Left lung (tissue), 10 donors: ENCODE results near the gene RPTOR. TPM values are rescaled to one million over a fixed set of nuclear protein-coding genes. Genes with fewer than 3 reads are reported as not detected.

Experiments used
- ATAC-seq: fragments of 200-7000 bp; cut with Tn5 transposase; one replicate; pipeline ENCODE4 v1.9.1; 2020; ENCODE audit warnings: moderate library complexity
- DNase-seq, 4 donors: peaks; one replicate each; pipeline ENCODE4 v3.0.0-alpha.2; 2013 to 2020
- H3K27ac ChIP-seq, 2 donors: fragments of 200-600 bp; sonication (generic) in 1 of 2; one replicate each; pipeline versions ENCODE4 v1.5.0 to v1.8.0; 2020 to 2021
- H3K27me3 ChIP-seq, 2 donors: fragments of 200-600 bp; sonication (generic) in 1 of 2; one replicate each; pipeline versions ENCODE4 v1.5.0 to v1.8.0; 2020 to 2021
- H3K36me3 ChIP-seq, 2 donors: fragments of 200-600 bp; sonication (generic) in 1 of 2; one replicate each; pipeline versions ENCODE4 v1.5.0 to v1.8.0; 2020 to 2021
- H3K4me1 ChIP-seq, 2 donors: fragments of 200-600 bp; one replicate each; pipeline ENCODE4 v1.8.0; 2021
- H3K4me3 ChIP-seq, 2 donors: fragments of 200-600 bp; sonication (generic) in 1 of 2; one replicate each; pipeline versions ENCODE4 v1.5.0 to v1.8.0; 2020 to 2021; ENCODE audit warnings: mild to moderate bottlenecking in 1 of 2
- H3K9me3 ChIP-seq, 2 donors: fragments of 200-600 bp; sonication (generic) in 1 of 2; one replicate each; pipeline versions ENCODE4 v1.5.0 to v1.8.0; 2020 to 2021
- intact Hi-C, 2 donors: fragments of 100-400 bp; cut with DNase I; formaldehyde crosslinking; loops; one replicate each; pipeline versions ENCODE4 v1.11.2 to v1.14.2; 2022
- polyA plus RNA-seq, 6 donors: library from polyadenylated mRNA; unstranded; fragments of 120-200 nt; gene quantifications; one replicate each; pipeline ENCODE4 v1.2.1, GENCODE V29; 2013; ENCODE audit not compliant: insufficient read length in 6 of 6
- total RNA-seq, 2 donors: library from RNA; stranded (reverse); fragmentation: NEBNext Ultra II Directional; extraction: Animal tissue kit (Norgen Biotek cat#: 25700); gene quantifications; one replicate each; pipeline ENCODE4 v1.2.1, GENCODE V29; 2021
- TF ChIP-seq, protein P1 (sequence below), 2 donors: fragments of 200-600 bp; sonication (generic) in 1 of 2; IDR thresholded peaks; one replicate each; pipeline versions ENCODE4 v1.5.0 to v1.8.0; 2021; ENCODE audit warnings: antibody characterized with exemption in 2 of 2
- donor health status: DM: no; HTN: yes; CAD: no.
- donor health status: DM: no; HTN: no; CAD: no.

Gene RPTOR
- total and polyA plus RNA-seq, 8 donors = 14.2 to 39.2 (median 20.7) TPM

DNA sequence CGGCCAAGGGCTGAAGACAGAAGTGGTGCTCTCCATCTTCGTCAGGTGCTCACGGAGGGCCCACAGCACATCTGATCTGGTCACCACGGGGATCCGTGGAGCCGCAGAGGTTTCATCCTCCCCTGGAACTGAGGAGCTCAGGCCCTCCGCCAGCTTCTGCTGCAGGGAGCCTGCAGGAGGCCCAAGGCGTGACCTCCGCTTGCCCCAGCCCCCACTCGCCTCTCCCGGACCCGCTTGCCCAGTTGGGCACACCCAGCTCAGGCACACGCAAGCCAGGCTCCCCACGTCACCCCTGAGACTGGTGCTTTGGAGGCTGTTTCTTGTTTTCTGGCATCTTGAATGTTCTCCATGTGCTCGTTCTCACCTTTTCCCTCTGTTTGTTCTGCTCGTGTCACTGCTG is 407.7 kb downstream of the RPTOR start:
- TF ChIP-seq, protein P1, sequence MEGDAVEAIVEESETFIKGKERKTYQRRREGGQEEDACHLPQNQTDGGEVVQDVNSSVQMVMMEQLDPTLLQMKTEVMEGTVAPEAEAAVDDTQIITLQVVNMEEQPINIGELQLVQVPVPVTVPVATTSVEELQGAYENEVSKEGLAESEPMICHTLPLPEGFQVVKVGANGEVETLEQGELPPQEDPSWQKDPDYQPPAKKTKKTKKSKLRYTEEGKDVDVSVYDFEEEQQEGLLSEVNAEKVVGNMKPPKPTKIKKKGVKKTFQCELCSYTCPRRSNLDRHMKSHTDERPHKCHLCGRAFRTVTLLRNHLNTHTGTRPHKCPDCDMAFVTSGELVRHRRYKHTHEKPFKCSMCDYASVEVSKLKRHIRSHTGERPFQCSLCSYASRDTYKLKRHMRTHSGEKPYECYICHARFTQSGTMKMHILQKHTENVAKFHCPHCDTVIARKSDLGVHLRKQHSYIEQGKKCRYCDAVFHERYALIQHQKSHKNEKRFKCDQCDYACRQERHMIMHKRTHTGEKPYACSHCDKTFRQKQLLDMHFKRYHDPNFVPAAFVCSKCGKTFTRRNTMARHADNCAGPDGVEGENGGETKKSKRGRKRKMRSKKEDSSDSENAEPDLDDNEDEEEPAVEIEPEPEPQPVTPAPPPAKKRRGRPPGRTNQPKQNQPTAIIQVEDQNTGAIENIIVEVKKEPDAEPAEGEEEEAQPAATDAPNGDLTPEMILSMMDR (IDR thresholded peaks at IDR 0.05) = no peak
- Histone ChIP-seq H3K27me3 (no peaks in the 10 kb centered on the region), H3K9me3 (no peaks in the 10 kb centered on the region), H3K27ac (no peak overlapping the region), H3K36me3 (peaks cover 0 to 52% of the 10 kb centered on the region in 2 donors), H3K4me3 (no peak overlapping the region), H3K4me1 (no peaks in the 10 kb centered on the region)
- DNase-seq (no peak), ATAC-seq (no peak)
- intact Hi-C loops = no loop called here

DNA sequence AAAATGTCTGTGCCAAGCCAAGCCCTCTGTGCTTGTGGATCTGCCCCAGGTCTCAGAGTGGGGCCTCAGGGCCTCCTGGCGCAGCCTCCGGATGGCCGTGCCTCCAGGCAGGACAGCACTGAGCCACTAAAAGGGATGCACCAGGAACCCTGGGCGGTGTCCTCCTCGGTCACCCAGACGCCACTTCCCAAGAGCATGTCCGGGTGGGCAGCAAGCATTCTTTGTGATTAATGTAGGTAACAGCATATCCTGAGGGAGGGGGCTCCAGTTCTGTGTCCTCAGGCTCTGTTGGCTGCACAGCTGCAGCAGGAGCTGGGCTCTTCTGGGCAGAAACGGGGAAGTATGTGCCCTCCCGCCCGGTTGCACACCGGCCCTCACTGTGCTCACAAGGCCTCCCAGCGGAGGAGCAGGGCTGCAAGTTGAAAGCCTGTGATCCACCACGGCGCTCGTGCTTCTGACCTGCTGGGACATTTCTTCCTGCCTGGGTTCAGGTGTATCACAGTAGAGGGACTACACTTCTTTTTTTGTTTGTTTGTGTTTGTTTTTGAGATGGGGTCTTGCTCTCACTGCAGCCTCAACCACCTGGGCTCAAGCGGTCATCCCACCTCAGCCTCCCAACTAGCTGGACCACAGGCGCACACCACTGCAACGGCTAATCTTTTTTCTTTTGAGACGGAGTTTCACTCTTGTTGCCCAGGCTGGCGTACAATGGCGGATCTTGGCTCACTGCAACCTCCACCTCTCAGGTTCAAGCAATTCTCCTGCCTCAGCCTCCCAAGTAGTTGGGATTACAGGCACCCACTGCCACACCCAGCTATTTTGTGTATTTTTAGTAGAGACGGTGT is 409.1 kb downstream of the RPTOR start:
- no peaks in the 10 kb centered on the region for H3K4me1 ChIP-seq
- ATAC-seq (no peak), DNase-seq (no peak)
- no peaks in the 10 kb centered on the region for H3K9me3 ChIP-seq
- intact Hi-C loops = no loop called here
- H3K36me3 ChIP-seq = peaks cover 0 to 42% of the 10 kb centered on the region in 2 donors
- TF ChIP-seq, protein P1 (IDR thresholded peaks at IDR 0.05) = no peak
- no peak overlapping the region for H3K4me3 ChIP-seq
- H3K27me3 ChIP-seq = no peaks in the 10 kb centered on the region
- H3K27ac ChIP-seq = no peak overlapping the region

DNA sequence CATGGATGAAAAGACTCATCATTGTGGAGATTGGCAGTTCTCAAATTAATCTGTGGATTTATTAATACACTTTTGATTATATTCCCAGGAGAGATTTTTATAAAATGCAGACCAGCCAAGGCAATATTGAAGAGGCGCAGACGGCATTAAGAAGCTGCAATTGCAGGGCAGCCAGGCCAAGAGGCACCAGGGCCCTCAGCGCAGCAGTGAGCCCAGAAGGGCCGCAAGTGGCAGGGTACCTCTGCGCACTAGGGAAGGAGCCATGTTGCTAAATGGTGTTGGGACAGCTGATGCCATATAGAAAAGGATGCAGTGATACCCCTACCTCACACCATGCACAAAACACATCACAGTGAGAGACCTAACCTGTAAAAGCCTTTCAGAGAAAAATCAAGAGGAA is 410.4 kb downstream of the RPTOR start:
- ATAC-seq (no peak), DNase-seq (no peak)
- Histone ChIP-seq H3K36me3 (peaks cover 0 to 30% of the 10 kb centered on the region in 2 donors), H3K4me3 (no peak overlapping the region), H3K9me3 (no peaks in the 10 kb centered on the region), H3K4me1 (peaks cover 0 to 10% of the 10 kb centered on the region in 2 donors), H3K27me3 (no peaks in the 10 kb centered on the region), H3K27ac (no peak overlapping the region)
- intact Hi-C loops = no loop called here
- TF ChIP-seq, protein P1 (IDR thresholded peaks at IDR 0.05) = no peak

DNA sequence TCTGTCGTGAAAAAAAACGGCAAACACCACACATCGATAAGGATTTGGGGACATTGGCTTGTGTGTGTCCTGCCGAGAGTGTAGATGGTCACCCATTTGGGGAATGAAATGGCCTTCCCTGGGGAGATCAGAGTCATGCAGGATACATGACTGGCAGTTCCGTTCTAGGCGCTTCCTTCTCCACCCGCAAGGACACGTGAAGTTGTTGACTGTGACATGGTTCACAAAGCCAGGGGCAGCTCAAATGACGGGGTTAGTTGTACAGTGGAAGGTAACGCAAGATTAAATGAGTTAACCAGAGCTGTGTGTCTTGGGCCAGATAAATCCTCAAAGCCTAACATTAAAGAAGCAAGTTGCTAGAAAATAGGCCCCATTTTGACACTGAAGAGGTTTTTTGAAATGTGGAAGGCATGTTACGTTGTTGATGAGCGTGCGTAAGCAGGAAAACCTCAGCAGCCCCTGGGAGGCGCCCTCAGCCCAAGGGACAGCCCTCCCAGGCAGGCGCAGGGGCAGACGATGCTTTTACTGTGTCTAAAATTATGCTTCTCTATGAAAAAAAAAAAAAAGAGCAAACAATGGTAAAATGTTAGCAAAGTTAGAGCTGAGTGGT is 411.1 kb downstream of the RPTOR start:
- Histone ChIP-seq H3K27ac (no peak overlapping the region), H3K27me3 (no peaks in the 10 kb centered on the region), H3K9me3 (no peaks in the 10 kb centered on the region), H3K4me3 (no peak overlapping the region), H3K4me1 (peaks cover 0 to 10% of the 10 kb centered on the region in 2 donors), H3K36me3 (peaks cover 0 to 29% of the 10 kb centered on the region in 2 donors)
- DNase-seq = no peak
- TF ChIP-seq, protein P1 (IDR thresholded peaks at IDR 0.05) = no peak
- intact Hi-C loops = no loop called here
- ATAC-seq = no peak
